ENCODE results near the gene CCDC152.
"Not testable (repeated sequence)": the region's sequence is repeated elsewhere in the genome, so short reads cannot be mapped to it uniquely, and the experiment has no call there.

CCDC152 gene

DNA sequence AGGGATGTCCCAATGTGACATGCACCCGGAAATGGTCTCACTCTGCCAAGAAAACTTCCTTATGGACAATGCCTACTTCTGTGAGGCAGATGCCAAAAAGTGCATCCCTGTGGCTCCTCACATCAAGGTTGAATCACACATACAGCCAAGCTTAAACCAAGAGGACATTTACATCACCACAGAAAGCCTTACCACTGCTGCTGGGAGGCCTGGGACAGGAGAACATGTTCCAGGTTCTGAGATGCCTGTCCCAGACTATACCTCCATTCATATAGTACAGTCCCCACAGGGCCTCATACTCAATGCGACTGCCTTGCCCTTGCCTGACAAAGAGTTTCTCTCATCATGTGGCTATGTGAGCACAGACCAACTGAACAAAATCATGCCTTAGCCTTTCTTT lies 37.6 kb upstream of the CCDC152 start:
- H3K4me1 ChIP-seq (ENCODE audit: insufficient read depth, low read length, severe bottlenecking), result peaks cover 18% of the 10 kb centered on the region
- no peaks in the 10 kb centered on the region for H4K20me1 ChIP-seq (ENCODE audit: insufficient read depth, low read length)
- no peak overlapping the region for H3K4me3 ChIP-seq (ENCODE audit: low read depth, low read length, poor library complexity, severe bottlenecking)
- H3K27ac ChIP-seq (ENCODE audit: low read depth, low read length, poor library complexity, severe bottlenecking), result no peak overlapping the region
- no peaks in the 10 kb centered on the region for H3K9me2 ChIP-seq (ENCODE audit: low read depth, low read length)
- no peak overlapping the region for H3K4me2 ChIP-seq (ENCODE audit: low read length)
- no peak overlapping the region for H2AFZ ChIP-seq (ENCODE audit: low read length)
- H3K27me3 ChIP-seq (ENCODE audit: insufficient read depth, low read length), result no peaks in the 10 kb centered on the region
- no peaks in the 10 kb centered on the region for H3K9me3 ChIP-seq (ENCODE audit: low read length)
- H3K9ac ChIP-seq (ENCODE audit: low read length), result no peak overlapping the region
- H3F3A ChIP-seq (ENCODE audit: insufficient read depth, low read length), result no peaks in the 10 kb centered on the region
- TF ChIP-seq, protein P1, sequence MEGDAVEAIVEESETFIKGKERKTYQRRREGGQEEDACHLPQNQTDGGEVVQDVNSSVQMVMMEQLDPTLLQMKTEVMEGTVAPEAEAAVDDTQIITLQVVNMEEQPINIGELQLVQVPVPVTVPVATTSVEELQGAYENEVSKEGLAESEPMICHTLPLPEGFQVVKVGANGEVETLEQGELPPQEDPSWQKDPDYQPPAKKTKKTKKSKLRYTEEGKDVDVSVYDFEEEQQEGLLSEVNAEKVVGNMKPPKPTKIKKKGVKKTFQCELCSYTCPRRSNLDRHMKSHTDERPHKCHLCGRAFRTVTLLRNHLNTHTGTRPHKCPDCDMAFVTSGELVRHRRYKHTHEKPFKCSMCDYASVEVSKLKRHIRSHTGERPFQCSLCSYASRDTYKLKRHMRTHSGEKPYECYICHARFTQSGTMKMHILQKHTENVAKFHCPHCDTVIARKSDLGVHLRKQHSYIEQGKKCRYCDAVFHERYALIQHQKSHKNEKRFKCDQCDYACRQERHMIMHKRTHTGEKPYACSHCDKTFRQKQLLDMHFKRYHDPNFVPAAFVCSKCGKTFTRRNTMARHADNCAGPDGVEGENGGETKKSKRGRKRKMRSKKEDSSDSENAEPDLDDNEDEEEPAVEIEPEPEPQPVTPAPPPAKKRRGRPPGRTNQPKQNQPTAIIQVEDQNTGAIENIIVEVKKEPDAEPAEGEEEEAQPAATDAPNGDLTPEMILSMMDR (IDR thresholded peaks at IDR 0.05; ENCODE audit: low read length), result no peak
- TF ChIP-seq EZH2 (IDR thresholded peaks at IDR 0.05; ENCODE audit: borderline replicate concordance, low read length), result no peak
- H3K79me2 ChIP-seq (ENCODE audit: insufficient read depth, low read length), result no peaks in the 10 kb centered on the region
- H3K36me3 ChIP-seq (ENCODE audit: insufficient read depth, low read length), result no peaks in the 10 kb centered on the region

- peaks cover 17% of the 10 kb centered on the region for H3K4me1 ChIP-seq (ENCODE audit: insufficient read depth, low read length, severe bottlenecking)
These were observed 36.4 kb upstream of the CCDC152 start for GRCh38 chr5:42720251-42720650.

GRCh38 chr5:42721484-42721883 lies 35.1 kb upstream of the CCDC152 start:
- Histone ChIP-seq H3K9me2 (ENCODE audit: low read depth, low read length) (no peaks in the 10 kb centered on the region), H3F3A (ENCODE audit: insufficient read depth, low read length) (no peaks in the 10 kb centered on the region), H3K27ac (ENCODE audit: low read depth, low read length, poor library complexity, severe bottlenecking) (no peak overlapping the region), H3K4me3 (ENCODE audit: low read depth, low read length, poor library complexity, severe bottlenecking) (no peak overlapping the region), H3K9ac (ENCODE audit: low read length) (no peak overlapping the region), H2AFZ (ENCODE audit: low read length) (no peak overlapping the region), H3K36me3 (ENCODE audit: insufficient read depth, low read length) (no peaks in the 10 kb centered on the region), H3K79me2 (ENCODE audit: insufficient read depth, low read length) (no peaks in the 10 kb centered on the region), H3K9me3 (ENCODE audit: low read length) (no peaks in the 10 kb centered on the region), H3K4me2 (ENCODE audit: low read length) (no peak overlapping the region), H3K27me3 (ENCODE audit: insufficient read depth, low read length) (no peaks in the 10 kb centered on the region), H4K20me1 (ENCODE audit: insufficient read depth, low read length) (no peaks in the 10 kb centered on the region), H3K4me1 (ENCODE audit: insufficient read depth, low read length, severe bottlenecking) (peaks cover 9% of the 10 kb centered on the region)
- TF ChIP-seq EZH2 (IDR thresholded peaks at IDR 0.05; ENCODE audit: borderline replicate concordance, low read length), result no peak
- TF ChIP-seq, protein P1 (IDR thresholded peaks at IDR 0.05; ENCODE audit: low read length), result no peak

More at GRCh38 chr5:42720251-42720650, 36.4 kb upstream of the CCDC152 start:
- H3F3A ChIP-seq (ENCODE audit: insufficient read depth, low read length), result no peaks in the 10 kb centered on the region
- no peak overlapping the region; the same call in 1 of the 2 replicates for H2AFZ ChIP-seq (ENCODE audit: low read length)
- no peaks in the 10 kb centered on the region for H3K79me2 ChIP-seq (ENCODE audit: insufficient read depth, low read length)
- H3K9ac ChIP-seq (ENCODE audit: low read length), result no peak overlapping the region
- TF ChIP-seq EZH2 (IDR thresholded peaks at IDR 0.05; ENCODE audit: borderline replicate concordance, low read length), result no peak
- TF ChIP-seq, protein P1 (IDR thresholded peaks at IDR 0.05; ENCODE audit: low read length), result no peak
- H3K4me2 ChIP-seq (ENCODE audit: low read length), result no peak overlapping the region
- H3K27me3 ChIP-seq (ENCODE audit: insufficient read depth, low read length), result no peaks in the 10 kb centered on the region
- no peak overlapping the region for H3K27ac ChIP-seq (ENCODE audit: low read depth, low read length, poor library complexity, severe bottlenecking)
- H3K4me3 ChIP-seq (ENCODE audit: low read depth, low read length, poor library complexity, severe bottlenecking), result no peak overlapping the region
- H3K9me2 ChIP-seq (ENCODE audit: low read depth, low read length), result no peaks in the 10 kb centered on the region
- no peaks in the 10 kb centered on the region for H3K9me3 ChIP-seq (ENCODE audit: low read length)
- H3K36me3 ChIP-seq (ENCODE audit: insufficient read depth, low read length), result no peaks in the 10 kb centered on the region
- no peaks in the 10 kb centered on the region for H4K20me1 ChIP-seq (ENCODE audit: insufficient read depth, low read length)

GRCh38 chr5:42734531-42735058 lies 22.0 kb upstream of the CCDC152 start:
- H3K79me2 ChIP-seq (ENCODE audit: insufficient read depth, low read length); H3K9ac ChIP-seq (ENCODE audit: low read length); H3K4me3 ChIP-seq (ENCODE audit: low read depth, low read length, poor library complexity, severe bottlenecking); H4K20me1 ChIP-seq (ENCODE audit: insufficient read depth, low read length); H3K9me3 ChIP-seq (ENCODE audit: low read length); H3K27me3 ChIP-seq (ENCODE audit: insufficient read depth, low read length); H3K36me3 ChIP-seq (ENCODE audit: insufficient read depth, low read length); H3K9me2 ChIP-seq (ENCODE audit: low read depth, low read length); H2AFZ ChIP-seq (ENCODE audit: low read length); H3K4me2 ChIP-seq (ENCODE audit: low read length); H3K4me1 ChIP-seq (ENCODE audit: insufficient read depth, low read length, severe bottlenecking); H3F3A ChIP-seq (ENCODE audit: insufficient read depth, low read length); H3K27ac ChIP-seq (ENCODE audit: low read depth, low read length, poor library complexity, severe bottlenecking): not testable (repeated sequence)
